PC-9 (cell line): ENCODE results near the gene ATF2.

Experiments used
- CTCF ChIP-seq: fragments of 200-600 bp; sonication (generic); conservative IDR thresholded peaks from 2 replicates; pipeline ENCODE4 v1.6.1; 2017; ENCODE audit warnings: mixed run types, antibody characterized with exemption, mild to moderate bottlenecking, moderate library complexity
- EZH2 ChIP-seq: fragments of 200-600 bp; sonication (generic); IDR thresholded peaks from 2 replicates; pipeline ENCODE4 v1.8.0; 2017; ENCODE audit warnings: antibody characterized with exemption, low read depth

DNA sequence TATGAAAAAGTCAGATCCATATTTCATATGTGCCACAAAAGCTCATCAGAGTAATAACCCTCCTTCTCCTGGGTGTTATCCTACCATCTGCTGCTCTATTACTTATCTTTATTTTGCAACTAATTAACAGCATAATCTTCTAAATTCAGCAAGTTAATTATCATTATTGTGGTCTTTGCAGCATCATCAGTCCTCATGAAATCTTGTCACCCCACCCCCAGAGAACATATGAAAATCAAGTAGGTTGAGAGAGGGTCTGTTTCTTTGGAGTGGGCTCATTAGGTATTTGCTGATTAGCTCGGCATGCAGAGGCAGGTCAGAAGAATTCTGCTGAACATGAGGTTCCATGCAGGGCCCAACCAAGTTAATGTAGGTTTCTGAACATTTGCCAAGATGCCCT, 64.8 kb downstream of the ATF2 start:
- no peak for TF ChIP-seq CTCF
- TF ChIP-seq EZH2: no peak
